ENCODE measurements around the gene CALN1.

GRCh38 chr7:71942115-71942514 lies 470.0 kb downstream of the CALN1 start:
- TF ChIP-seq CTCF (IDR thresholded peaks at IDR 0.05) (no peak), POLR2A (IDR thresholded peaks at IDR 0.05) (no peak)
